OCI-LY7 (cell line): ENCODE results near the gene SPRYD3.

Experiments
- CTCF ChIP-seq: fragments of 200-600 bp; sonication (generic); conservative IDR thresholded peaks from 2 replicates; pipeline ENCODE4 v1.5.1; 2014; ENCODE audit warnings: mild to moderate bottlenecking, antibody characterized with exemption, low read length, moderate library complexity, mixed read lengths
- EZH2phosphoT487 ChIP-seq: fragments of 200-600 bp; sonication (generic); IDR thresholded peaks from 2 replicates; pipeline ENCODE4 v1.6.1; 2018; ENCODE audit warnings: low read depth, borderline replicate concordance, mild to moderate bottlenecking, mixed run types, antibody characterized with exemption, low read length, moderate library complexity, mixed read lengths

- TF ChIP-seq CTCF (no peak; the same call in 1 of the 2 replicates), EZH2phosphoT487 (no peak)
Observed at GRCh38 chr12:53048780-53049401, 30.3 kb downstream of the SPRYD3 start.
